Limb (tissue), 2 donors: ENCODE measurements around the gene KCNJ9.
A peak's percentile ranks its signal among the peaks of the same experiment; 100 is the strongest.

Source experiments
- DNase-seq, 2 donors: peaks; one replicate each; pipeline ENCODE4 v3.0.0-alpha.2; 2016; ENCODE audit errors: extremely low spot score in 2 of 2

KCNJ9 gene

GRCh38 chr1:160087118-160087662 lies 5.9 kb downstream of the KCNJ9 start:
- DNase-seq, result peak in 1 of 2 donors; percentile 26

GRCh38 chr1:160089883-160090282 lies 8.5 kb downstream of the KCNJ9 start:
- DNase-seq, result no peak

GRCh38 chr1:160090760-160091159 lies 9.4 kb downstream of the KCNJ9 start:
- DNase-seq, result no peak

GRCh38 chr1:160091666-160092223 lies 10.4 kb downstream of the KCNJ9 start:
- DNase-seq, result no peak

- DNase-seq, result no peak
Measured at GRCh38 chr1:160092366-160093068, 11.2 kb downstream of the KCNJ9 start.

GRCh38 chr1:160093069-160093395 lies 11.7 kb downstream of the KCNJ9 start:
- no peak for DNase-seq

GRCh38 chr1:160093624-160094290 lies 12.4 kb downstream of the KCNJ9 start:
- DNase-seq, result peak in 1 of 2 donors; percentile 24

GRCh38 chr1:160094291-160094625 lies 12.9 kb downstream of the KCNJ9 start:
- DNase-seq, result no peak

GRCh38 chr1:160094806-160095205 lies 13.5 kb downstream of the KCNJ9 start:
- DNase-seq, result no peak

- DNase-seq, result no peak
Measured at GRCh38 chr1:160095382-160096105, 14.2 kb downstream of the KCNJ9 start.

GRCh38 chr1:160096274-160097116 lies 15.2 kb downstream of the KCNJ9 start:
- DNase-seq, result no peak

- peak in 1 of 2 donors; percentile 30 for DNase-seq
Measured at GRCh38 chr1:160097151-160097910, 16.0 kb downstream of the KCNJ9 start.

GRCh38 chr1:160097911-160098851 lies 16.8 kb downstream of the KCNJ9 start, which contains the start of gene IGSF8:
TSS of gene IGSF8 (minus strand) at chr1:160098619. CDS start at chr1:160098472, 147 bp downstream.
- peak; percentile 83 to 94 for DNase-seq

GRCh38 chr1:160098852-160099561 lies 17.7 kb downstream of the KCNJ9 start:
- peak; percentile 95 to 99 for DNase-seq

GRCh38 chr1:160099716-160100375 lies 18.5 kb downstream of the KCNJ9 start:
- DNase-seq, result no peak

- DNase-seq, result peak; percentile 87 to 88
Measured at GRCh38 chr1:160101037-160101716, 19.8 kb downstream of the KCNJ9 start.
